Neural progenitor cell (in vitro differentiated cells): ENCODE data around the gene MGST2.

Experiments used
- EZH2 ChIP-seq: fragments of 200-600 bp; sonication (generic); IDR thresholded peaks from 2 replicates; pipeline ENCODE4 v1.6.1; 2017; ENCODE audit warnings: antibody characterized with exemption, mild to moderate bottlenecking, moderate library complexity
- TF ChIP-seq, protein P1 (sequence below): fragments of 200-600 bp; sonication (generic); IDR thresholded peaks from 2 replicates; pipeline ENCODE4 v1.5.1; 2017; ENCODE audit warnings: antibody characterized with exemption, mild to moderate bottlenecking

DNA sequence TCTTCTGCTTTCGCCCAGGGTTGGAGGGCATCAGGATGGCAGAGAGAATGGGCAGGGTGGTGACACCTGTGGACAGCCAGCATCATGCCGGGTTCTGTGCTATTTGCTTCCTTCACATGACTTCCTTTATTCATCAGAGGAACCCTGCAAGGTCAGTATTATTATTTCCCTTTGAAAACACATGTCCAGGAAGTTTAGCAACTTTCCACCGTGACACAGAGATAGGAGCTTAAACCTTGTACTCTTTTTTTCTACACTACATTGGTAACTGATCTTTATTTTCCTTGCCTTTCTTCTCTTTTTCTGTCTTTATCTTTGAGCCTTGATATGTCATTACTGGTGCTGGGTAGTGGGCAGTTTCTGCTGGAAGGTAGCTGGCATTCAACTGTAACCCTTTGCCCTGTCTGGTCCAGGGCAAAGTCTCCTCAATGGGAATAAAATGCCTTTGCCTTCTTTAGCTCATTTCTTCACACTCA lies 5.0 kb upstream of the MGST2 start:
- TF ChIP-seq, protein P1, sequence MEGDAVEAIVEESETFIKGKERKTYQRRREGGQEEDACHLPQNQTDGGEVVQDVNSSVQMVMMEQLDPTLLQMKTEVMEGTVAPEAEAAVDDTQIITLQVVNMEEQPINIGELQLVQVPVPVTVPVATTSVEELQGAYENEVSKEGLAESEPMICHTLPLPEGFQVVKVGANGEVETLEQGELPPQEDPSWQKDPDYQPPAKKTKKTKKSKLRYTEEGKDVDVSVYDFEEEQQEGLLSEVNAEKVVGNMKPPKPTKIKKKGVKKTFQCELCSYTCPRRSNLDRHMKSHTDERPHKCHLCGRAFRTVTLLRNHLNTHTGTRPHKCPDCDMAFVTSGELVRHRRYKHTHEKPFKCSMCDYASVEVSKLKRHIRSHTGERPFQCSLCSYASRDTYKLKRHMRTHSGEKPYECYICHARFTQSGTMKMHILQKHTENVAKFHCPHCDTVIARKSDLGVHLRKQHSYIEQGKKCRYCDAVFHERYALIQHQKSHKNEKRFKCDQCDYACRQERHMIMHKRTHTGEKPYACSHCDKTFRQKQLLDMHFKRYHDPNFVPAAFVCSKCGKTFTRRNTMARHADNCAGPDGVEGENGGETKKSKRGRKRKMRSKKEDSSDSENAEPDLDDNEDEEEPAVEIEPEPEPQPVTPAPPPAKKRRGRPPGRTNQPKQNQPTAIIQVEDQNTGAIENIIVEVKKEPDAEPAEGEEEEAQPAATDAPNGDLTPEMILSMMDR = no peak
- no peak for TF ChIP-seq EZH2
